Measurements from ENCODE around the gene IFNL1.
"Not testable (repeated sequence)": the region's sequence is repeated elsewhere in the genome, so short reads cannot be mapped to it uniquely, and the experiment has no call there.

Gene IFNL1

DNA sequence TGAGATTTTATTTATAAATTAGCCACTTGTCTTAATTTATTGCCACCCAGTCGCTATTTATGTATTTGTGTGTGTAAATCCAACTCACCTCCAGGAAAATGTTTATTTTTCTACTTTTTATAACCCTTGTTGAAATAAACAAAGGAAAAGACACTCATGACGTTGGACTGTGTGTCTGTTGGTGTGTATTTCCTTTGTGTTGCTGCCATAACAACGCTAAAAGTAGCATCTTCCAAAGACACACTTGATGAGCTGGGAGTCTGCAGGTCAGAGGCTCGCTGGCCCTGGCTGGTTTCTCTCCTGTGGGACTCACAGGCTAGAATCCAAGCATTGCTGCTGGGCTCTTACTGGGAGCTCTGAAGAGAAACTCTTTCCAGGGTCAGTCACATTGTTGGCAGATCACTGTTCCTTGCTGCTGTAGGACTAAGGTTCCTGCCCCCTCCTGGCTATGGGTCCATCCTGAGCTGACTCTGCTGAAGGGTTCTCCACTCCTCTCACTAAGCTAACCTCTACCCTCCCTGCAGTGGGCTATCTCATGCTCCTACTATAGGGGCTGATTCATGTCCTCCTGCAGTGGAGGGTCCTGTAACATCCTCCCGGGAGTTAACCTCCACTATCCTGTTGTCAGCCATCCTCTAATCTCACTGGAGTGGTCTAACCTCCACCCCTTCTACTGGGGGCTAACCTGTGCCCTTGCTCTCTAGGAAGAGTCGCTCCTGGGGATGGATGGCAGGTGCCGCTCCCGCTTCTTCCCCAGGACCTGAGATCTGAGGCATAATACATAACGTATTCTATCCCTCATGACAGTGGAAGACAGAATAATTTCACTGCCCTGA, 26.0 kb upstream of the IFNL1 start:
- DNase-seq (ENCODE audit: low read depth): no peak

GRCh38 chr19:39273859-39274258, 22.3 kb upstream of the IFNL1 start:
- not testable (repeated sequence) for DNase-seq (ENCODE audit: low read depth)

DNA sequence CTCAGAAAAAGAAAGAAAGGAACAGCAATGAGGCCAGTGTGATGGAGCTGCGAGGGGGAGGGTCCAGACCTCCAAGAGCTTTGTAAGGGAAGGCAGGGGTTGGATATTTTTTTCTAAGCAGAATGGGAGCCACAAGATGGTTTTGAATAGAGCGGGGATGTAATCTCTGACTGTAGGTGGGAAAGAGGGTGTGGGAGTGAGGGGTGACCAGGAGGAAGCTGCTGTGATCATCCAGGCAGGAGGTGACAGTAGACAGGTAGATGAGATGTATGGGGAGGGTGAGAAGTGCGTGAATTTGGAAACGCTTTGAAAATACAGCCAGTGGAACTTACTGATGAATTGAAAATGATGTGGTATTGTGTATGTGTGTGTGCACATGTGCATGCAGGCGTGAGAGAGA, 20.6 kb upstream of the IFNL1 start:
- DNase-seq (ENCODE audit: low read depth): no peak

DNA sequence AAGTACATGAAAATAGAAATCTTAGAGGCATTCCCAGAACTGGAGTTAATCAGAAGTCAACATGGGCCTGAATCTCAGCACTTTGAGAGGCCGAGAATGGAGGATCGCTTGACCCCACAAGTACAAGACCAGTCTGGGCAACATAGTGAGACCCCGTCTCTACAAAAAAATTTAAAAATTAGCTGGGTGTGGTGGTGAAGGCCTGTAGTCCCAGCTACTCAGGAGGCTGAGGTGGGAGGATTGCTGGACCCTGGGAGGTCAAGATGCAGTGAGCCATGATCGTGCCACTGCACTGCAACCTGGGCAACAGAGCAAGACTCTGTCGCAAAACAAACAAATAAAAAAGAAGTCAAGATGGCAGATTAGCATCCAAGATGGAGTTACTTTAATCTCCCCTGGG, 19.5 kb upstream of the IFNL1 start:
- DNase-seq (ENCODE audit: low read depth): no peak

- no peak for DNase-seq (ENCODE audit: low read depth)
Measured at GRCh38 chr19:39277598-39277997, 18.6 kb upstream of the IFNL1 start.

DNA sequence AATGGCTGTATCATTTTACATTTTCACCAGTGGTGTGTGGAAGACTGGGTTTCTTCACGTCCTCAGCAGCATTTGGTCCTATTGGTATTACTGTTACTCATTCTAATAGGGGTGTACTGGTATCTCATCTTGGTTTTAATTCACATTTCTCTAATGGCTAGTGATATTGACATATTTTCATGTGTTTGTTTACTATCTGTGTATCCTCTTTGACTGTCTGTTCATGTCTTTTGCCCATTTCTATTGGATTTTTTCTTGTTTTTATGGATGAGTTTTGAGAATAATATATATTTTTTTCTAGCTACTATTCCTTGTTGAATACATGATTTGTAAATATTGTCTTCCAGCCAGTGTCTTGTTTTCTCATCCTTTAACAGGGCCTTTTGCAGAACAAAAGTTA, 14.2 kb upstream of the IFNL1 start:
- DNase-seq (ENCODE audit: low read depth): no peak

- no peak for DNase-seq (ENCODE audit: low read depth)
Measured at GRCh38 chr19:39284032-39284431, 12.2 kb upstream of the IFNL1 start.

- DNase-seq (ENCODE audit: low read depth): no peak
Measured at GRCh38 chr19:39293394-39293793, 2.8 kb upstream of the IFNL1 start.

- no peak for DNase-seq (ENCODE audit: low read depth)
Measured at GRCh38 chr19:39296906-39297305, 699 bp downstream of the IFNL1 start.

GRCh38 chr19:39297931-39298634, 1.9 kb downstream of the IFNL1 start:
- no peak for DNase-seq (ENCODE audit: low read depth)

DNA sequence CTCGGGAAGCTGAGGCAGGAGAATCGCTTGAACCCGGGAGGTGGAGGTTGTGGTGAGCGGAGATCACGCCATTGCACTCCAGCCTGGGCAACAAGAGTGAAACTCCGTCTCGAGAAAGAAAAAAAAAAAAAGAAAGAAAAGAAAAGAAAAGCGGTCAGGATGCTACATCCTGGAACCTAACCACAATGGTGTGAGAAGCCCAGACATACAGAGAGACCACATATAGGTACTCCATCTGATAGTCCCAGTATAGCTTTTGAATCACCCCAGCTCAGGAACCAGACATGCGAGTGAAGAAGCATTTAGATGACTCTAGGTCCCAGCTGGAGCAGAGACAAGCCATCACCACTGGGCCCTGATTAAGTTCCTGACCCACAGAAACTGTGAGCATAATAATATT, 3.2 kb downstream of the IFNL1 start:
- no peak for DNase-seq (ENCODE audit: low read depth)

GRCh38 chr19:39299832-39300231, 3.6 kb downstream of the IFNL1 start:
- no peak for DNase-seq (ENCODE audit: low read depth)

DNA sequence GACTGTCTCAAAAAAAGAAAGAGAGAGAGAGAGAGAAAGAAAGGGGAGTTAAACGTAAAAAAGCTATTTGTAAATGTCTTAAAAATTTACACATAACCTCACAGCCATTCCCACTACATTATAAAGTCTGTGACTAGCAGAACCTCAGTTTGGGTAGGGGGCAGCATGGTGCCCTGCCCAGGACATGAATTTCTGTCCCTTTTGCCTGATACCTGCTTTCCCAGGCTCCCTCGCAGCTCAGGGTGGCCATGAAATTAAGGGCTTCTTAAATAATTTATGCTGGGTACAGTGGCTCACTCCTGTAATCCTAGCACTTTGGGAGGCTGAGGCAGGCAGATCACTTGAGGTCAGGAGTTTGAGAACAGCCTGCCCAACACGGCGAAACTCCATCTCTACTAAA, 4.8 kb downstream of the IFNL1 start:
- no peak for DNase-seq (ENCODE audit: low read depth)

DNA sequence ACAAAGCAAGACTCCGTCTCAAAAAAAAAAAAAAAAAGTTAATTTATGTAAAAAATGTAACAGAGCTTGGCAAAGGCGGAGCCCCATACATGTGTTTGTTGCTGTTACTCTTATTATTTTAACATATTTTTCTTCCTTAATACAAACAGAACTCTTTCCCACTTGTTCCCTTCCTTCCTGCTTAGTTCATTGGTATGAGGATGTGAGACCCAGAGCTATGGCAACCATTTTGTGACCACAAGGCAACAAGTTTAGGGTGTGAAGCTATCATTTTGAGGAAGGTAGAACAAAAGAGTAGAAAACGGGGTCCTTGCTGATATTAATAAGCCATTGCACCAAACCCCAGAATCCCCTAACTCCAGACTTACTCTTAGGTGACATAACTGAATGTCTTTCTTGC, 5.4 kb downstream of the IFNL1 start:
- no peak for DNase-seq (ENCODE audit: low read depth)

DNA sequence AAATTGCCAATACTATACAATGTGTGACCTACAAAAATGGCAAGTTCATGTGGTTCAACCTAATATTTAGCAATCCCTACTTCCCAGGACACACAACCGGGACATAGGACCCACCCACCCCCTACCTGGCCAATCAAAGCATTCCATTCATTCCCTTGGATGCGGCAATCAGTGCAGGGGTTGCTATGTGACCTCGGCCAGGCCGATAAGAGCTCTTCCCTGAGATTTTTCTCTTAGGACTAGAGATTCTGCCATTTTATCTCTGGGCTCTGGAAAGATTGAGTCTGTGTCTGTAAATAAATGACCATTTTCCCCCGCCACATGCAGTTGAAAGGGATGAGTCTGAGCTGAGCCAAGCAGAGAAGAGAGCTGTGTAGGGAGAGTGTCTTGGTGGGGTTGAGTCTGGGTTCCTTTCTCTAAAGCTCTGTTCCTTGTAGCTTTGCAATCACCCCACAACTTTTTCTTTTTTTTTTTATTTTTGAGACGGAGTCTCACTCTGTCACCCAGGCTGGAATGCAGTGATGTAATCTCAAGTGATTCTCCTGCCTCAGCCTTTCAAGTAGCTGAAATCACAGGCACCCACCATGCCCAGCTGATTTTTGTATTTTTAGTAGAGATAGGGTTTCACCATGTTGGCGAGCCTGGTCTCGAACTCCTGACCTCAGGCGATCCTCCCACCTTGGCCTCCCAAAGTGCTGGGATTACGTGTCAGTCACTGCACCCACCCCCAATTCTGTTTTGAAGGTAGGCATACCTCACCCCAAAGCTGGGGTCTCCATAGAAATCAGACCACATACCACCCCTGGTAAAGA, 7.4 kb downstream of the IFNL1 start:
- DNase-seq (ENCODE audit: low read depth): no peak

DNA sequence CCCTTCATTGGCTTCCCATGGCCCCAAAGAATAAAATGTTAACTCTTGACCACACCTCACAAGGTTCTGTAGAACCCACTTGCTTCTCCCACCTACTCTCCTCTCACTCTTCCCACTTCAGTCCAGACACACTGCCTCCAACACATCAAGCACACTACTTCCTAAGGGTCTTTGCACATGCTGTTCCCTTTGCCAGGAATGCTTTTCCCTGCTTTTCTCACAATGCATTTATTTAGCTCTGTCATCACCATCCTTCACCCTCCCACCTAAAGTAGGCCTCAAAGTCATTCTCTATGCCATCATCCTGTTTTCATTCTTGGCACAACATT, 7.9 kb downstream of the IFNL1 start:
- no peak for DNase-seq (ENCODE audit: low read depth)

DNA sequence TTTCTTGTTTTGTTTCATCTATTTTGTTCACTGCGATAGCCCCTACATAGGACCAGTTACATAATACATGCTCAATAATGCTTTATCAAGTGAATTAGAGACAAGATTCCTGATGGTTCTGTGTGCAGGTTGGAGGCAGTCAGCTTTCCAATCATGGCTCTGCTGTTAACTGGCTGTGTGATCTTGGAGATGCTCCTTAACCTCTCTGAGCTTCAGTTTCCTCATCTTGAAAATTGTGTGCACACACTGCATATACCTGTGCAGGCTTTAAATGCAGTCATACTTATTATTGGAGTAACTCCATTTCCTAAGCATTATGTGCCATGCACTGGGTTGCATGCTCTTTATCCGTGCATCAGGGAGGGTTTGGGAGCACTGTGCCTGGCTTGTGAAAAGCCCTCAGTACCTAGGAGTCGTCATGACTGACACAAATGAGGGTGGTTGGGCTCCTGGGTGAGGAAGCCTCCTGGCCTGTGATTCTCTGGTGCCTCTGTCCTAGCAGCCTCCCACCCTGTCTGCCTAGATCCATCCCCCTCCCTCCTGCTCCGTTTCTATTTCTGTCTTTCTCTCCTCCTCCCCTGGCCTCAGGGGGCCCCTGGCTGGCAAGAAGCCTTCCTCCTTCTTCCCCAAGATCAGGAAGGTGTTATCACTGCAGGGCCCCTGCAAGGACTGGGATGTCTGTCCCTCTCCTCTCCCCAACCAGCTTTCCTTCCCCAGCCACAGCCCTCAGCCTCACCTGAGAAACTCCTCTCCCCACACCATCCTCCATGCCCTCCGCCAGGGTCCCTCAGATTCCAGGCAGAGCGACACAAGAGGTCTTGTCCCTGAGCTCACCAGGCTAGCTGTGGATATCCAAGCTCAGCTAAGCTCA, 8.7 kb downstream of the IFNL1 start:
- no peak for DNase-seq (ENCODE audit: low read depth)

GRCh38 chr19:39306075-39306474, 9.9 kb downstream of the IFNL1 start:
- DNase-seq (ENCODE audit: low read depth): no peak

- DNase-seq (ENCODE audit: low read depth): no peak
Measured at GRCh38 chr19:39307046-39307821, 11.0 kb downstream of the IFNL1 start.

- DNase-seq (ENCODE audit: low read depth): no peak
Measured at GRCh38 chr19:39307822-39308530, 11.8 kb downstream of the IFNL1 start.

Data from stromal cell of bone marrow (primary cell).